Psoas muscle (tissue), 8 donors: ENCODE data around the gene KCNC4. TPM values are rescaled to one million over a fixed set of nuclear protein-coding genes. Genes with fewer than 3 reads are reported as not detected.

Experiments used
- ATAC-seq, 4 donors: fragments of 200-7000 bp; cut with Tn5 transposase; one replicate each; pipeline ENCODE4 v1.9.1; 2020; ENCODE audit warnings: moderate library complexity in 3 of 4, mild to moderate bottlenecking in 2 of 4
- DNase-seq, 2 donors: peaks; one replicate each; pipeline ENCODE4 v3.0.0-alpha.2; 2020
- H3K27ac ChIP-seq: fragments of 200-600 bp; one replicate; pipeline ENCODE4 v1.8.0; 2022
- H3K27me3 ChIP-seq, 3 donors: fragments of 200-600 bp in 1 of 3; one replicate each; pipeline versions ENCODE4 v1.6.1 to v1.8.0; 2013 to 2022; ENCODE audit warnings: low read length in 2 of 3, mild to moderate bottlenecking in 2 of 3, moderate library complexity in 1 of 3; ENCODE audit not compliant: insufficient read depth in 3 of 3
- H3K36me3 ChIP-seq, 2 donors: fragments of 200-600 bp in 1 of 2; one replicate each; pipeline versions ENCODE4 v1.6.1 to v1.8.0; 2013 to 2022; ENCODE audit warnings: low read depth in 1 of 2, mild to moderate bottlenecking in 1 of 2, moderate library complexity in 1 of 2; ENCODE audit not compliant: insufficient read depth in 1 of 2
- H3K4me1 ChIP-seq: fragments of 200-600 bp; one replicate; pipeline ENCODE4 v1.8.0; 2022
- H3K4me3 ChIP-seq: fragments of 200-600 bp; one replicate; pipeline ENCODE4 v1.8.0; 2022; ENCODE audit warnings: mild to moderate bottlenecking
- H3K9me3 ChIP-seq: fragments of 200-600 bp; one replicate; pipeline ENCODE4 v1.8.0; 2022
- WGBS, 3 donors: extraction: QIAGEN DNeasy Blood & Tissue Kit; methylation state at CpG; one replicate each; pipeline versions ENCODE4 v1.1.6 to v1.1.7; 2013; 5-methylcytosine and 5-hydroxymethylcytosine counted together
- intact Hi-C, 2 donors: fragments of 100-400 bp; cut with DNase I; formaldehyde crosslinking; loops; one replicate each; pipeline versions ENCODE4 v1.11.0 to v1.14.2; 2022
- polyA plus RNA-seq, 3 donors: library from polyadenylated mRNA; stranded (reverse); fragments of 200-250 nt; gene quantifications; one replicate each; pipeline ENCODE4 v1.2.3, GENCODE V29; 2013
- total RNA-seq, 4 donors: library from RNA; stranded (reverse); fragmentation: NEBNext Ultra II Directional in 2 of 4; extraction: Animal tissue kit (Norgen Biotek cat#: 25700) in 2 of 4; gene quantifications; one replicate each; pipeline versions ENCODE4 v1.2.1 to v1.2.4, GENCODE V29; 2021 to 2023
- TF ChIP-seq, protein P1 (sequence below): fragments of 200-600 bp; IDR thresholded peaks from one replicate; pipeline ENCODE4 v1.8.0; 2022; ENCODE audit warnings: antibody characterized with exemption
- donor health status: healthy with polysubstance abuse.
- donor health status: DM: no; HTN: no; CAD: no; lungs with moderate emphysema.
- donor health status: Bipolar disorder and iron deficiency.
- donor health status: healthy.
- donor health status: DM: yes; HTN: yes; CAD: no.
- donor health status: DM: no; HTN: no; CAD: no.
- donor health status: DM: no; HTN: no; CAD: no.
- donor health status: DM: yes; HTN: yes; CAD: no.

KCNC4 gene
- total and polyA plus RNA-seq, 7 donors = 2.4 to 14.5 (median 5.9) TPM

- peaks cover 0 to 23% (median 2%) of the 10 kb centered on the region in 3 donors for H3K27me3 ChIP-seq
- peaks cover 10% of the 10 kb centered on the region for H3K4me1 ChIP-seq
- no peaks in the 10 kb centered on the region for H3K36me3 ChIP-seq
- TF ChIP-seq, protein P1, sequence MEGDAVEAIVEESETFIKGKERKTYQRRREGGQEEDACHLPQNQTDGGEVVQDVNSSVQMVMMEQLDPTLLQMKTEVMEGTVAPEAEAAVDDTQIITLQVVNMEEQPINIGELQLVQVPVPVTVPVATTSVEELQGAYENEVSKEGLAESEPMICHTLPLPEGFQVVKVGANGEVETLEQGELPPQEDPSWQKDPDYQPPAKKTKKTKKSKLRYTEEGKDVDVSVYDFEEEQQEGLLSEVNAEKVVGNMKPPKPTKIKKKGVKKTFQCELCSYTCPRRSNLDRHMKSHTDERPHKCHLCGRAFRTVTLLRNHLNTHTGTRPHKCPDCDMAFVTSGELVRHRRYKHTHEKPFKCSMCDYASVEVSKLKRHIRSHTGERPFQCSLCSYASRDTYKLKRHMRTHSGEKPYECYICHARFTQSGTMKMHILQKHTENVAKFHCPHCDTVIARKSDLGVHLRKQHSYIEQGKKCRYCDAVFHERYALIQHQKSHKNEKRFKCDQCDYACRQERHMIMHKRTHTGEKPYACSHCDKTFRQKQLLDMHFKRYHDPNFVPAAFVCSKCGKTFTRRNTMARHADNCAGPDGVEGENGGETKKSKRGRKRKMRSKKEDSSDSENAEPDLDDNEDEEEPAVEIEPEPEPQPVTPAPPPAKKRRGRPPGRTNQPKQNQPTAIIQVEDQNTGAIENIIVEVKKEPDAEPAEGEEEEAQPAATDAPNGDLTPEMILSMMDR = no peak
- ATAC-seq = peak in 2 of 4 donors; percentile 36 to 61
- no peak overlapping the region for H3K27ac ChIP-seq
- no peaks in the 10 kb centered on the region for H3K9me3 ChIP-seq
- 53 to 58% (median 57%) methylated on average over 10 of the region's 10 CpGs for WGBS, 3 donors
- DNase-seq = peak in 1 of 2 donors; percentile 36
- H3K4me3 ChIP-seq = no peak overlapping the region
- intact Hi-C loops = no loop called here
Observed at GRCh38 chr1:110185181-110185580, 24.9 kb upstream of the KCNC4 start.

- Histone ChIP-seq H3K4me3 (no peak overlapping the region), H3K27me3 (peaks cover 0 to 23% (median 2%) of the 10 kb centered on the region in 3 donors), H3K36me3 (no peaks in the 10 kb centered on the region), H3K27ac (no peak overlapping the region), H3K9me3 (no peaks in the 10 kb centered on the region), H3K4me1 (peaks cover 10% of the 10 kb centered on the region)
- no peak for DNase-seq
- intact Hi-C loops = no loop called here
- ATAC-seq = no peak
- WGBS, 3 donors = 44 to 53% (median 48%) methylated on average over 5 of the region's 5 CpGs
- TF ChIP-seq, protein P1 = no peak
Observed at GRCh38 chr1:110186558-110186957, 23.6 kb upstream of the KCNC4 start.

DNA sequence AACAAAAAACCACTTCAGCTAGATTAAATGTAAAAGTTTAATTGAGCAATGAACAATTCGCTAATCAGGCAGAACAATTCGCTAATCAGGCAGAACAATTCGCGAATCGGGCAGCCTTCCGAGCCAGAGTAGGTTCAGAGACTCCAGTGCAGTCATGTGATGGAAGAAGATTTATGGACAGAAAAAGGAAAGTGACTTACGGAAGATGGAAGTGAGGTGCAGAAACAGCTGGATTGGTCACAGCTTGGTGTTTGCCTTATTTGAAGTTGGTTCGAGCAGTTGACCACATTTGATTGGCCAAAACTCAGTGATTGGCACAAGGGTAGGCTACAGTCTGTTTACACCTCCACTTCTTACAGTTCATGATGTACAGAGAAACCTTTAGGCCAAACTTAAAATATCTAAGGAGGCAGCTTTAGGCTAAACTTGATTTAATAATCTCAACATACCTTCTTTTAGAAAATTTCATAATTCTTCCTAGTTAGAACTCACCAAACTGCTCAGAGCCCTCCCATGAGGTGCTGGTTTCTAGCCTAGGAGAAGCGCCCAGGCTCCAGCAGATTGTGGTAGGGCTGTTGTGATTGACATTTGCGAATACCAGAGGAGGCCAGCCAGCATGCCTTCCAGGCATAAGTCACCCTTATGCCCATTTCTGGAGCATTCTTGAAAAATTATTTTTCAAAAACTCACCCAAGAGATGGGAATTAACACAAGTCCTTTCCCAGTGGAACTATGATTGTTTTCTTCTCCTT, 22.8 kb upstream of the KCNC4 start:
- Histone ChIP-seq H3K36me3 (no peaks in the 10 kb centered on the region), H3K9me3 (no peaks in the 10 kb centered on the region), H3K4me3 (no peak overlapping the region), H3K27me3 (peaks cover 0 to 15% (median 2%) of the 10 kb centered on the region in 3 donors), H3K4me1 (peaks cover 10% of the 10 kb centered on the region), H3K27ac (peak overlapping the region; percentile 42)
- ATAC-seq = peak in 3 of 4 donors; percentile 45 to 49 (median 46)
- peak in 1 of 2 donors; percentile 18 for DNase-seq
- TF ChIP-seq, protein P1 = no peak
- intact Hi-C loops = no loop called here
- WGBS, 3 donors = 36 to 66% (median 49%) methylated on average over 10 of the region's 10 CpGs

- no peaks in the 10 kb centered on the region for H3K9me3 ChIP-seq
- H3K36me3 ChIP-seq = no peaks in the 10 kb centered on the region
- H3K4me3 ChIP-seq = no peak overlapping the region
- peaks cover 0 to 12% (median 2%) of the 10 kb centered on the region in 3 donors for H3K27me3 ChIP-seq
- intact Hi-C loops = no loop called here
- TF ChIP-seq, protein P1 = no peak
- peaks cover 10% of the 10 kb centered on the region for H3K4me1 ChIP-seq
- 16 to 24% (median 18%) methylated on average over 6 of the region's 6 CpGs for WGBS, 3 donors
- DNase-seq (peak in 1 of 2 donors; percentile 38), ATAC-seq (peak; percentile 71 to 90 (median 84))
- H3K27ac ChIP-seq = peak overlapping the region; percentile 55
Observed at GRCh38 chr1:110188035-110188618, 22.0 kb upstream of the KCNC4 start.
